Measurements from ENCODE around the gene LIPC.

DNA sequence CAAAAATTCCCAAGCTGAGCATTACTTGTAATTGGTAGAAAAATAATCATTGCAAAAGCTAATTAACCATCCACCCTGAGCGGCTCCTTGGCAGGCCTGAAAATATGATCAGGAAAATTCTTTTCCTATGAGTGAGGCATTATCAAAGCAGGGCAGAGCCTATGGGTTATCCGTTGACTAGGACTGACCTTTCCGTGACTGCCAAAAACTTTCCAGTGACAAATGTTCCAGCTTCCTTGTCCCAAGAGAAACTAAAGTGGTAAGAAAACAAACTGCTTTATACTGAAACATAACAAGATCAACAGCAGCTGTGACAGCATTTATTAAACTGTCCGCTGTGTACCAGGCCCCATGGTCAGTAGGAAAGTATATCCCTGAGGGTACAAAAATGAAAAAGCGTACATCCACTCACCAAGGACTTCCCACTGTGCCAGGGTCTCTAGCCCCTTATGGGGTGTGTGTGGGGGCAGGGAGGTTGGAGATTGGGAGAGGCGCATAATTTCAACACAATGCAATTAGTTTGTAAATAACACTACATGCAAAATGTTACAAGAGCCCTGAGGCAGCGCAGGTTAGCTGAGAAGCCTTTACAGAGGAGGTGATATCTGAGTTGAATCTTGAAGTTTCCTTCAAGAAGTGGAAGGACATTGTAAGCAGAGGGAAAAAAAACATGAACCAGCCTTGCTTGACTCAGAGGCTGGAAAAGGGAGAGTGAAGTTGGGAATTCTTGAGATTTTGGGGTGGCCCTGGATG, 8.5 kb downstream of the LIPC start:
- TF ChIP-seq, protein P1, sequence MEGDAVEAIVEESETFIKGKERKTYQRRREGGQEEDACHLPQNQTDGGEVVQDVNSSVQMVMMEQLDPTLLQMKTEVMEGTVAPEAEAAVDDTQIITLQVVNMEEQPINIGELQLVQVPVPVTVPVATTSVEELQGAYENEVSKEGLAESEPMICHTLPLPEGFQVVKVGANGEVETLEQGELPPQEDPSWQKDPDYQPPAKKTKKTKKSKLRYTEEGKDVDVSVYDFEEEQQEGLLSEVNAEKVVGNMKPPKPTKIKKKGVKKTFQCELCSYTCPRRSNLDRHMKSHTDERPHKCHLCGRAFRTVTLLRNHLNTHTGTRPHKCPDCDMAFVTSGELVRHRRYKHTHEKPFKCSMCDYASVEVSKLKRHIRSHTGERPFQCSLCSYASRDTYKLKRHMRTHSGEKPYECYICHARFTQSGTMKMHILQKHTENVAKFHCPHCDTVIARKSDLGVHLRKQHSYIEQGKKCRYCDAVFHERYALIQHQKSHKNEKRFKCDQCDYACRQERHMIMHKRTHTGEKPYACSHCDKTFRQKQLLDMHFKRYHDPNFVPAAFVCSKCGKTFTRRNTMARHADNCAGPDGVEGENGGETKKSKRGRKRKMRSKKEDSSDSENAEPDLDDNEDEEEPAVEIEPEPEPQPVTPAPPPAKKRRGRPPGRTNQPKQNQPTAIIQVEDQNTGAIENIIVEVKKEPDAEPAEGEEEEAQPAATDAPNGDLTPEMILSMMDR (IDR thresholded peaks at IDR 0.05; ENCODE audit: low read depth, low read length) = no peak
- no peak for TF ChIP-seq POLR2A (IDR thresholded peaks at IDR 0.05; ENCODE audit: extremely low read depth, insufficient read length)
- TF ChIP-seq, protein P2, sequence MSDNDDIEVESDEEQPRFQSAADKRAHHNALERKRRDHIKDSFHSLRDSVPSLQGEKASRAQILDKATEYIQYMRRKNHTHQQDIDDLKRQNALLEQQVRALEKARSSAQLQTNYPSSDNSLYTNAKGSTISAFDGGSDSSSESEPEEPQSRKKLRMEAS (IDR thresholded peaks at IDR 0.05; ENCODE audit: low read depth, low read length) = no peak
